T-helper 2 cell treated with Interferon-gamma antibody and Interleukin-4, amounts not matched to agents 5 μg/mL and 100 μg/mL, for 36 hours (primary cell): Measurements from ENCODE around the gene TSHZ3.

ENCODE experiments used
- DNase-seq: peaks from one replicate; pipeline ENCODE4 v3.0.0; 2021; ENCODE audit warnings: low spot score
- H3K27ac Mint-ChIP-seq: one replicate; pipeline ENCODE4 v1.8.0; 2021; ENCODE audit warnings: mild to moderate bottlenecking, mixed read lengths
- H3K27me3 Mint-ChIP-seq: one replicate; pipeline ENCODE4 v1.8.0; 2021; ENCODE audit warnings: low read depth, mixed read lengths
- H3K36me3 Mint-ChIP-seq: one replicate; pipeline ENCODE4 v1.8.0; 2021; ENCODE audit warnings: low read depth, mixed read lengths
- H3K4me1 Mint-ChIP-seq: one replicate; pipeline ENCODE4 v1.8.0; 2021; ENCODE audit warnings: low read depth, mixed read lengths
- H3K4me3 Mint-ChIP-seq: one replicate; pipeline ENCODE4 v1.8.0; 2022; ENCODE audit warnings: mild to moderate bottlenecking, moderate library complexity, mixed read lengths
- H3K9me3 Mint-ChIP-seq: one replicate; pipeline ENCODE4 v1.8.0; 2021; ENCODE audit warnings: mixed read lengths

TSHZ3 gene

DNA sequence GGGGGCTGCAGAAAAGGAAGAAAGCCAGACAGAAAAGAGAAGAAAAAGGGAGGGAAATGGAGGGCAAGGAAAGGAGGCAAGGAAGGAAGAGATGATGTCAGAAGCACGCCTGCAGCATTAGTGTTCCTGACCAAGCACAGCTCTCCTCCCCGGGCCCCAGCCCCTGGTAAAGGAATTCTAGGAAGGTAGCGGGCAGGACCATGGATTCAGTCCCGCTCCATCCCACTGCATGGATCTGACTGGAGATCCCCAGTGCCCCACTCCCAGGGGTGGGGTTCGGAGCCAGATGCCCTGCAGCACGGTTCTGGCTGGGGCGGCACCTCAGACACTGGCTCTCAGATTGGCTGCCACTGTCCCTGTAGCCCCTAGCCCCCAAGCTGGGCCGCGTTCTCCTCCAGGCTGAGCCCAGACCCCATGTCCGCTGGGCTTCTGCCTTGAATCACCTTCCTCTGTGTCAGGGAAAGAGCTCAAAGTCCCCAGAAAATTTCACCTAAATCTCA, 59.8 kb downstream of the TSHZ3 start:
- H3K36me3 Mint-ChIP-seq, result no peaks in the 10 kb centered on the region
- no peak overlapping the region for H3K4me3 Mint-ChIP-seq
- no peaks in the 10 kb centered on the region for H3K4me1 Mint-ChIP-seq
- no peak overlapping the region for H3K27ac Mint-ChIP-seq
- DNase-seq, result no peak
- no peaks in the 10 kb centered on the region for H3K27me3 Mint-ChIP-seq
- H3K9me3 Mint-ChIP-seq, result no peaks in the 10 kb centered on the region

DNA sequence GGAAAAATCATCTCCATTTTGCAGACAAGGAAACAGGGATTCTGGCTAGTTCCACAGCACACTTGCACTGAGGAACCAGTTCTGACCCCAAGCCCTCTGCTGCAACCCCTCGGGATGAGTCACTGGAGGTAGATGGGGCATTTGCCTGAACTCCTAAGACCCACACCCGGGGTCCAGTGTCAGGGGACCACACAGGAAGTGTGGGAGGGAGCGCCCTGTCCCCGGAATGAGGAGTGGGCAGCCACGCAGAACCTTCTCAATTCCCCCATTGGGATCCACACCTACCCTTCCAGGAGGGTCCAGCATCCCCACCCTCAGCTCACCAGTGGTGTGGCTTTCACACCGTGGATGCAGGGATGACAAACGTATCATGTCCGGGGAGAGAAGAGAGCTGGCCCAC, 62.7 kb downstream of the TSHZ3 start:
- no peak overlapping the region for H3K4me3 Mint-ChIP-seq
- H3K4me1 Mint-ChIP-seq, result no peaks in the 10 kb centered on the region
- no peaks in the 10 kb centered on the region for H3K9me3 Mint-ChIP-seq
- H3K27ac Mint-ChIP-seq, result no peak overlapping the region
- DNase-seq, result no peak
- H3K27me3 Mint-ChIP-seq, result no peaks in the 10 kb centered on the region
- no peaks in the 10 kb centered on the region for H3K36me3 Mint-ChIP-seq

DNA sequence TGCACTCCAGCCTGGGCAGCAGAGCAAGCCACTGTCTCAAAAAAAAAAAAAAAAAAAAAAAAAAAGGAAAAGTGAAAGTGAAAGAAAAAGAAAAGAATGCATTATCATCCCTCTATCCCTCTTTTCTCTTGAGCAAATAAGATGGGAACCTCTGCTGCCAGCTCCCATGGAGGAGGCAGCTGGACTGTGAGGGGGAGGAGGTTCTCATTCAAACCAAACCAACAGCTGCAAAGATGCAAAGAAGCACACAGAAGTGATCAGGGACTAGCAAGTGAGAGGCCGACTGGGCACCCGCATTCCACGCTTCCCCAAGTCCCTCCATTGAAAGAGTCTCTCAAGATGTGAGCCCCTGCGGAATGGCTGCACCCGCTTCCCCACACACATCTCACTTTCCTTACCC, 63.5 kb downstream of the TSHZ3 start:
- no peaks in the 10 kb centered on the region for H3K9me3 Mint-ChIP-seq
- no peak for DNase-seq

DNA sequence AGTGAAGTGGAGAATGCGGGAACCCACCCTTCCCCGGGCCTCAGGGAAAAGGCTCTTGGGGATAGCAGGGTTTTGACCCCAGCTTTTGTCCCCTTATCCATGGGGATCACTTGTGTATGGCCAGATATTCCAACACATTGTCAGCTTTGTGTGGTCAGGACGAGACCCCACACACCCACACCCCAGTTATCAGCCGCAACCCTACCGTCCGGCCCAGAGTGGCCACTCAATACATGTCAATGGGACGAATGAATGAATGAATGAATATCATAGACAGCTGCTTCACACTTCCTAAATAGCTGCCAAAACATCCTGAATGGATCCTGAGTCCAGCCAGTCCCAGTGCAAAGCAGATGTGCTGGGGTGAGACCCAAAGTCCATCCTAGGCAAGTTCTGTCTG, 64.6 kb downstream of the TSHZ3 start:
- no peaks in the 10 kb centered on the region for H3K36me3 Mint-ChIP-seq
- no peaks in the 10 kb centered on the region for H3K27me3 Mint-ChIP-seq
- H3K9me3 Mint-ChIP-seq, result no peaks in the 10 kb centered on the region
- no peak overlapping the region for H3K27ac Mint-ChIP-seq
- H3K4me3 Mint-ChIP-seq, result no peak overlapping the region
- H3K4me1 Mint-ChIP-seq, result no peaks in the 10 kb centered on the region
- DNase-seq, result no peak

More for the DNA sequence above, 63.5 kb downstream of the TSHZ3 start:
- no peak overlapping the region for H3K27ac Mint-ChIP-seq
- no peaks in the 10 kb centered on the region for H3K4me1 Mint-ChIP-seq
- H3K4me3 Mint-ChIP-seq, result no peak overlapping the region
- H3K36me3 Mint-ChIP-seq, result no peaks in the 10 kb centered on the region
- no peaks in the 10 kb centered on the region for H3K27me3 Mint-ChIP-seq

DNA sequence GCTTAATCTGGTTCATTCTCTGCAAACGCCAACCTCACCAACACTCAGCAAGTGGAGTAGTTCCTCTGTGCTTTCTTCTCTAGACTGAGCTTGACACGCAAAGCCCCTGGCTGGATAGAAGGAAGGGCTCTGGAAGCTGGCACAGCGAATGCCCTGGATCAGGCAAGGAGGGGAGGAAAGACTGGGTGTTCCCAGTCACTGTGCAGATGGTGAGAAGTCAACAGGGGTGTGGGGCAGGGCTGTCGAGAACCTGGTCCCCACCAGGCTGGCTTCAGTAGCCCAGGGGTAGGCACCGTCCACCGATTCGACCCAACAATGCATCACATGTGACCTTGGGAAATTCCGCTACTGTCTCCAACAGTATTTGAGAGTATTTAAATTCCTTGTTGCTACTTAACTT, 65.5 kb downstream of the TSHZ3 start:
- H3K27ac Mint-ChIP-seq, result no peak overlapping the region
- H3K27me3 Mint-ChIP-seq, result no peaks in the 10 kb centered on the region
- no peaks in the 10 kb centered on the region for H3K36me3 Mint-ChIP-seq
- no peaks in the 10 kb centered on the region for H3K4me1 Mint-ChIP-seq
- DNase-seq, result no peak
- H3K9me3 Mint-ChIP-seq, result no peaks in the 10 kb centered on the region
- H3K4me3 Mint-ChIP-seq, result no peak overlapping the region

DNA sequence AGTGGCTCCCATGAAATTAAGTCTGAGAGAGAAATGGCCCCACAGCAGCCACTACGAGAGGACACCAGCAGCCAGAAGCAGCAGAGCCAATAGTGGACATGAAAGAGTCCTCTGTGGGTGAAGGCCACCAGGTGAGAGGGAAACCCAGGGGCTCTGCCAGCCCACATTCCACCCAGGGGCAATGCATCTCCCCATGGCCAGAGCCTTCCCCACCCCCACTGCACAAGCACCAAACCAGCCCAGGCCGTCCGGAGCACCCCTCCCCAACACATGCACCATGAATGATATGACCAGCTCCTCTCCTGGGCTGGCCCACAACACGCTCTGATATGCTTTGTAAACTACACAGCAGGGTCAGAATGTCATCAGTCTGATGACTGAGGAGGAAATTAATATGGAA, 66.9 kb downstream of the TSHZ3 start:
- no peak for DNase-seq
- H3K27ac Mint-ChIP-seq, result no peak overlapping the region
- no peak overlapping the region for H3K4me3 Mint-ChIP-seq
- H3K27me3 Mint-ChIP-seq, result no peaks in the 10 kb centered on the region
- H3K9me3 Mint-ChIP-seq, result no peaks in the 10 kb centered on the region
- no peaks in the 10 kb centered on the region for H3K36me3 Mint-ChIP-seq
- no peaks in the 10 kb centered on the region for H3K4me1 Mint-ChIP-seq

DNA sequence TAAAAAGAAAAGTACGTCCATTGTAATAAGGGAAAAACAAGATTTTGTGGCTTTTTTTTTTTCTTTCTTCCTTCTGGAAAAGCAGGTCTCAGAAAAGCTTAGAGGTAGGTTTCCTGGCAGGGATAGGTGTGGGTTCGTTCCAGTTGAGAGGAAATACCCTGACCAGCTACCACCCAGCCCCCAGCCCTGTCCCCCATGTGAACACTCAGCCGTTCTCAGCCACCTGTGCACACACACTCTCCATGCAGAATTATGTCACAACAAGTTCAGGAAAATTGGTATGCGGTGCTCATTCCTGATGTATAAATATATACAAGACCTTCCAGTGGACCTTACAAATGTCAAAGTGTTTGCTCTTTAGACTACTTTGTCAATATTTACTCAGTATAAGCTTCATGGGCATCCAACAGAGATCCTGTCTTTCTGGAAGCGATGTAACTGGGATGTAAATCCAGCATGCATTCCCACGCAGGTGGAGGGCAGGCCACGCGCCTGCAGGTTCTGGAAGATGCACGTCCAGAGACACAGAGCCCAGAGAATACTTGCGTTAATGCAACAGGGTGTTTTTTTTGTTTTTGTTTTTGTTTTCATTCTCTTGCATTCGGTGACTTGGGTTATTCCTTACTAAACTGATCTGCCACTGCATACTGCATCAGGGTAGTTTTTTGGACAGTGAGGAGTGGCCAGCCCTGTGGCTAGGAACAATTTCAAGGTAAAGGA, 68.8 kb downstream of the TSHZ3 start:
- no peaks in the 10 kb centered on the region for H3K9me3 Mint-ChIP-seq

DNA sequence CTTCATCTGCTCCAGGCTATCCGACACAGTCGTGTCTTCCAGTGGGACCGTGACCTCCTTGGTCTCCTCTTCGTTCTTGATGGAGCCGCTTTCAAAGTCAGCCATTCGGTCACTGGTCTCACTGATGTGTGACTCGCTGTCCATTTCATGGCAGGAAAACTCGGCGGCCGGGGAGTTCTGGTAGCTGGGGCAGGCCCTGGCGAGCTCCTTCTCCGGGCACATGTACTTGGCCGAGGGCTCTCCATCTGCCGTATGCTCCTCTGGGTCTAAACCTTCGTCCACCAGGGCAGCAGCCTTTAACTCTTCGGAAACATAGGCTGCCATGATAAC, 69.8 kb downstream of the TSHZ3 start:
- Mint-ChIP-seq H3K27ac (no peak overlapping the region), H3K4me1 (no peaks in the 10 kb centered on the region), H3K9me3 (no peaks in the 10 kb centered on the region), H3K27me3 (peaks cover 2% of the 10 kb centered on the region), H3K4me3 (no peak overlapping the region), H3K36me3 (no peaks in the 10 kb centered on the region)
- no peak for DNase-seq

More for the DNA sequence above, 68.8 kb downstream of the TSHZ3 start:
- no peak for DNase-seq
- no peak overlapping the region for H3K4me3 Mint-ChIP-seq
- H3K4me1 Mint-ChIP-seq, result no peaks in the 10 kb centered on the region
- H3K27ac Mint-ChIP-seq, result no peak overlapping the region
- no peaks in the 10 kb centered on the region for H3K27me3 Mint-ChIP-seq
- no peaks in the 10 kb centered on the region for H3K36me3 Mint-ChIP-seq

DNA sequence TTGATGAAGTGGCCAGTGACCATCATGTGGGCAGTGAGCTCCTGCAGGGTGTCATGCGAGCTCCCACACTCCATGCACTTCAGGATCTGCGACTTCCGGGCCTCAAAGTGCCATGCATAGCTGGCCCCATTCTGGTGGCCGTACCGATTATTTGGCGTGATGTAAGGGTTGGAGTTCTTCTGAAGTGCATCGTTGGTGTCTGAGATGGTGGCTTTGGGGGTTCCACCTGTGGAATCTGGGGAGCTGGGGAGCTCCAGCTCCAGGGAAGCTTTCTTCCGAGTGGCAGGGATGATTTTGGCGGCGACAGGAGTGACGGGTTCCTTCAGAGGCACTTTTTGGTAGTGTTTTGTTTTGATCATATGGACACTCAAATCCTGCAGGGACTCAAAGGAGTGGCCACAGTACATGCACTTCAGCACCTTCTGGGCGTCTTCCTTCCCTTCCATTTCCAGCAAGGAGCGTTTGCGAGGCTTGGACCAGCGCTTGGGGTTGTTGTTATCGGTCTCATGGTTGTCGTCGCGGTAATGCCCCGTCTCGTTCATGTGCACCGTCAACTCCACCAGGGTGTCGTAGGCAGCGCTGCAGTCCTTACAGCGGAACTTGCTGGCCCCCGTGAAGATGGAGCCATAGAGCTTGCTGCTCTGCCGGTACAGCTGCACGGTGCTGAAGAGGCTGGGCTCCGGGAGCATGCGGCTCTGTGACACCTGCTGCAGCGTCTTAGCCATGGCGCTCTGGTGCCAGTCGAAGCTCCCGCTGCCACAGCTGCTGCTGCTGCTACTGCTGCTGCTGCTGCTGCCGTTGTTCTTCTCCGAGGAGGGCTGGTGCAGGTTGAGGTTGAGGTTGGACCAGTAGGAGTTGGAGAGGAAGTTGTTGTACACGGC, 70.4 kb downstream of the TSHZ3 start:
- peaks cover 2% of the 10 kb centered on the region for H3K27me3 Mint-ChIP-seq
- H3K36me3 Mint-ChIP-seq, result no peaks in the 10 kb centered on the region
- no peak for DNase-seq
- no peaks in the 10 kb centered on the region for H3K9me3 Mint-ChIP-seq
- H3K27ac Mint-ChIP-seq, result no peak overlapping the region
- no peaks in the 10 kb centered on the region for H3K4me1 Mint-ChIP-seq
- no peak overlapping the region for H3K4me3 Mint-ChIP-seq

DNA sequence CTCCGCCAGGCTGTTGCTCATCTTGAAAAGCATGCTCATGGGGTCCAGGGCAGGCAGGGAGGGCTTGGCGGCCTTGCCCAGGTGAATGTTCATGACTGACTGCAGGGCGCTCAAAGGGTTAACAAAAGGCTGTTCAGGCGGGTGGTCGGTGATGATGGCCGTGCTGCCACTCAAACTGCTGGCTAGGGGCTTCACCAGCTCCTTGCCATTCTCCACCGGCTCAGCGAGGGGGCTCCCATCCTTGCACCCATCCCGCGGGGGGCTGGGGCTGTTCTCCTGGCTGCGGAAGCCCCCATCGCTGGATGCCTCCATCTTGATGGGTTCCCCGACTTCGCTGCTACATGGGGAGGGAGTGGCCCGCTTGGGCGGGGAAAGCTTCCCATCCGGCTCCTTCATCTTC, 71.7 kb downstream of the TSHZ3 start:
- Mint-ChIP-seq H3K4me1 (no peaks in the 10 kb centered on the region), H3K36me3 (no peaks in the 10 kb centered on the region), H3K27ac (no peak overlapping the region), H3K9me3 (no peaks in the 10 kb centered on the region), H3K27me3 (peaks cover 2% of the 10 kb centered on the region), H3K4me3 (no peak overlapping the region)
- DNase-seq, result no peak

DNA sequence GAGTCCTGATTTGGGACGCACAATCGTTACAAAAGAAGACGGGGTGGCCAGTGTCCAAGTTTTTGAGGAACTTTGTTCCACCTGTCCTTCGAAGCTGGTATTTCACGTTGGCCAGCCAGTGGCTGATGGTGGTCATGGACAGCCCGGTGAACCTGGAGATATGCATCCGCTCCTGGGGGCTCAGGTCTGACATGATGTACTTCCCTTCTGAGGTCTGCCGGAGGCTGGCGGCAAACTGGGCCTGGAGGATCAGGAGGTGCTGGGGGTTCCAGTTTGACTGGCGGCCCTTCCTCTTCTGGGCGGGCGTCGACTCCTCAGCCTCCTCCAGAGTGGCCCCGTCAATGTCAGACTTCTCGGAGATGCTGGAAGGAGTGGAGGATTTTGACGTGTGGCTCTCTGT, 72.4 kb downstream of the TSHZ3 start:
- H3K27ac Mint-ChIP-seq, result no peak overlapping the region
- H3K9me3 Mint-ChIP-seq, result no peaks in the 10 kb centered on the region

DNA sequence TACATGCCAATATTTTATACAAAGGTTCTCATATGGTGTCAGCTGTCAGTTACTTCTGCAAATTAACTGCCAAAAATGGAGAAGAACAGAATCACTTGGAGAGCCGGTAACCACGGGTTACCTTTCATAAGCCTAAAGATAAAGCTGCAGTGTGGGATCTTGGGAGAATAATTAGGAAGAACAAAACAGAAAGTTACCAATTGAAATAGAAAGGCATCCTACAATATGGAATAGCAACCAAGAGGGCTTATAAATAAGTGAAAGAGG, 74.2 kb downstream of the TSHZ3 start:
- no peaks in the 10 kb centered on the region for H3K4me1 Mint-ChIP-seq
- H3K9me3 Mint-ChIP-seq, result no peaks in the 10 kb centered on the region
- no peak overlapping the region for H3K27ac Mint-ChIP-seq
- no peaks in the 10 kb centered on the region for H3K36me3 Mint-ChIP-seq
- H3K27me3 Mint-ChIP-seq, result peaks cover 2% of the 10 kb centered on the region
- no peak for DNase-seq
- no peak overlapping the region for H3K4me3 Mint-ChIP-seq

More for the DNA sequence above, 72.4 kb downstream of the TSHZ3 start:
- no peaks in the 10 kb centered on the region for H3K36me3 Mint-ChIP-seq
- no peak for DNase-seq
- H3K4me3 Mint-ChIP-seq, result no peak overlapping the region
- no peaks in the 10 kb centered on the region for H3K4me1 Mint-ChIP-seq
- H3K27me3 Mint-ChIP-seq, result peaks cover 2% of the 10 kb centered on the region

DNA sequence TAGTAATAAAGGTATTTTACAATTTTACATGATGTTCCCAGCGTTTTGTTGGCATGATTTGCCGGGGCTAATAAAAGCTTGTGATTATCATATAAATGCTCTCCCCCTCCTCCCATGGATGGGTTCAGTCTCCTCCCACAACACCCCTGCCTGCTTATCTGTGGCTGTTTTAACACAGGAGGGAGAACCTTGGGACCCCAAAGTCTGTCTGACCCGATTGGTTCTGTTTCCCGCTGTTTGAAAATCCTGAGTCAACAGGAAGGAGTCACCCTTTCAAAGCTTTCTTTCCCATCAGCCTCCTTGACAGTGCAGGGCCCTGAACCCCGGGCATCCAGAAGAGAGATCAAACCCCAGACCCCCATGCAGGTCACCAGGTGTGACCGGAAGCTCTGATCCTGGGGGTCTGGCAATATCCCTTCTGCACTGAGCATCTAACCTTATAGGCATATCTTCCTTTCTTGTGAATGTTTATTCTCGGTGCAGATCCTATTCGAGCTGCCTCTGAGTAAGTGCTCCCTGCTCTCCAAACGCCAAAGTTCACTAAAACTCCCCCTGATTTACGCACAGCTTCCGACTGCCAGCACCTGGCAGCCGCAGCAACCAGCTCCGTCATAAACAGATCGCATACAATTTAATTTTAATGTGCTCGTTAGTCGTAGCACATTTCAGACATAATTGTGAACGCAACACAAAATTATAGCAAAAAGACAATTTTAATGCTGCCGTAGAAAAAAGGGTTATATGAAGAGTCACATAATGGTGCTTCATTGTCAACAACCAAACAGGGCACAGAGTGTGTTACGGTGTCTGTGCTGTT, 74.8 kb downstream of the TSHZ3 start:
- H3K27ac Mint-ChIP-seq, result no peak overlapping the region
- no peaks in the 10 kb centered on the region for H3K36me3 Mint-ChIP-seq
- no peaks in the 10 kb centered on the region for H3K4me1 Mint-ChIP-seq
- no peaks in the 10 kb centered on the region for H3K9me3 Mint-ChIP-seq
- DNase-seq, result no peak
- H3K27me3 Mint-ChIP-seq, result peaks cover 2% of the 10 kb centered on the region
- H3K4me3 Mint-ChIP-seq, result no peak overlapping the region

DNA sequence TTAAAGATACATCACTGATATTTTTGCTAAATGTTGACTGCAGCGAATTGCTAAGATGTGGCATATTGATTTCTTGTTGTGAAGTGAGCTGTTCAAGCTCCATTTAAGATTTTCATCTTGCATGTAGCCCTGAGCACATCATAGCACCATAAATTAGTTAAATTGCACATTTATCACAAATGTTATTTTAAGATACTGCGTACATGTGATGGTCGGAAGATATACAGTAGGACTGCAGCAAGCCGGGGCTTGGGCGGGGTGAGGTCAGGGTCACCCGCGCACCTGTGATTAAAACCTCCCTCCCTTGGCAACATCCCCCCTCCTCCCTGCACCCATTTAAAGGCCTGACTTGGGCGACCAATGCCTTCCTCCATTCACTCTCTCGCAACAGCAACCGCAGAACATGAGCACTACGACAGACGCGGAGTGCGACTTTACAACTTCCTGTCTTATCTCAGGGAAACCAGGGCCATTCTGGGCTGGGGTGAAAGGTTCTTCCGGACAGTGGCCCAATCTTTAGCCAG, 76.6 kb downstream of the TSHZ3 start:
- no peaks in the 10 kb centered on the region for H3K36me3 Mint-ChIP-seq
- no peak for DNase-seq
- H3K4me3 Mint-ChIP-seq, result no peak overlapping the region
- H3K27ac Mint-ChIP-seq, result no peak overlapping the region
- H3K27me3 Mint-ChIP-seq, result peaks cover 2% of the 10 kb centered on the region
- no peaks in the 10 kb centered on the region for H3K4me1 Mint-ChIP-seq
- H3K9me3 Mint-ChIP-seq, result no peaks in the 10 kb centered on the region
